ENCODE data around the gene SLC35F3.
A peak's percentile ranks its signal among the peaks of the same experiment; 100 is the strongest.

SLC35F3 gene

DNA sequence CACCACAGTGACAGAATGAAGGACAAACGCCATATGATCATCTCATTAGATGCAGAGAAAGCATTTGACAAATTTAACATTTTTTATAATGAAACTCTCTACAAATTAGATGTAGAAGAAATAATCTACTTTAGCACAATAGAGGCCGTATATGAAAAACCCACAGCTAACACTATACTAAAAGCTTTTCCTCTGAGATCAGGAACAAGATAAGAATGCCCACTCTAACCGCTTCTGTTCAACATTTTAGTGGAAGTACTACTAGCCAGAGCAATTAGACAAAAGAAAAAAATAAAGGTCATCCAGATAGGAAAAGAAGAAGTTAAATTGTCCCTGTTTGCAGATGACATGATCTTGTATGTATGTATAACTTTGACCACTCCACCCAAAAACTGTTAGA lies 109.7 kb downstream of the SLC35F3 start:
- Histone ChIP-seq H3K9me3 (ENCODE audit: control extremely low read depth in 1 of 5, control insufficient read depth in 4 of 5, insufficient read depth in 2 of 5, low read depth in 1 of 5, low read length in 4 of 5) (peaks cover 0 to 4% (median 2%) of the 10 kb centered on the region in 5 experiments), H3K36me3 (ENCODE audit: control insufficient read depth in 4 of 4, insufficient read depth in 4 of 4, low read length in 3 of 4) (no peaks in the 10 kb centered on the region), H3K27ac (ENCODE audit: insufficient read depth in 1 of 2, low read depth in 1 of 2, low read length in 2 of 2, poor library complexity in 1 of 2, severe bottlenecking in 2 of 2) (no peak overlapping the region), H3K27me3 (replicated peaks in 2 of 5; ENCODE audit: control insufficient read depth in 4 of 5, insufficient read depth in 5 of 5, low read length in 4 of 5) (no peaks in the 10 kb centered on the region), H3K4me1 (ENCODE audit: control extremely low read depth in 1 of 4, control insufficient read depth in 4 of 4, insufficient read depth in 4 of 4, low read length in 3 of 4) (peaks cover 0 to 2% (median 0%) of the 10 kb centered on the region in 4 experiments), H3K4me3 (ENCODE audit: control insufficient read depth in 1 of 7, extremely low read depth in 1 of 7, insufficient read depth in 4 of 7, low read depth in 2 of 7, low read length in 6 of 7) (no peak overlapping the region)
- peak; percentile 3 to 24 (median 20) for DNase-seq
- WGBS (ENCODE audit: insufficient coverage): no CpG with 5 or more reads among the region's 3 CpGs
- ChIA-PET CTCF (no interaction called here), POLR2A (no interaction called here)

DNA sequence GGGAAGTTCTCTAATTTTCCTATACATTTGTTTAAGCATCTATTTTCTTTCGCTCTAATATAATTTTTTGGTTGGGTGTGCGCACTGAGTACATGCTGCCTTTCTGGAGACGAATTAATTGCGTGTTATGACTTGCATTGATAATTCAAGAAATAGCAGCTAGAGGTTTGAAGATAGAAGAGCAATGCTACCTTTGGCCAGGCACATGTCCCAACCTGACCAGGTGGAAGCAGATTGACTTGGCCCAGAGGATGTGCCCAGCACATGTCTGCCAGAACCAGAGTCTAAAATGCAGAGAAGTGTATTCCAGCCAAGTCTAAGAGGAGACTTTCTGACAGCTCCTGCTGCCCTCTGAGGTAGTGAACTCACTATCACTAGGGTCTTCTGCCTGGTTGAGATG lies 114.3 kb downstream of the SLC35F3 start:
- Histone ChIP-seq H3K4me3 (ENCODE audit: control insufficient read depth in 1 of 7, extremely low read depth in 1 of 7, insufficient read depth in 4 of 7, low read depth in 2 of 7, low read length in 6 of 7) (no peak overlapping the region), H3K27ac (ENCODE audit: insufficient read depth in 1 of 2, low read depth in 1 of 2, low read length in 2 of 2, poor library complexity in 1 of 2, severe bottlenecking in 2 of 2) (no peak overlapping the region), H3K4me1 (ENCODE audit: control extremely low read depth in 1 of 4, control insufficient read depth in 4 of 4, insufficient read depth in 4 of 4, low read length in 3 of 4) (peaks cover 0 to 2% (median 0%) of the 10 kb centered on the region in 4 experiments), H3K9me3 (ENCODE audit: control extremely low read depth in 1 of 5, control insufficient read depth in 4 of 5, insufficient read depth in 2 of 5, low read depth in 1 of 5, low read length in 4 of 5) (no peaks in the 10 kb centered on the region), H3K27me3 (replicated peaks in 2 of 5; ENCODE audit: control insufficient read depth in 4 of 5, insufficient read depth in 5 of 5, low read length in 4 of 5) (no peaks in the 10 kb centered on the region), H3K36me3 (ENCODE audit: control insufficient read depth in 4 of 4, insufficient read depth in 4 of 4, low read length in 3 of 4) (no peaks in the 10 kb centered on the region)
- WGBS (ENCODE audit: insufficient coverage): 100% methylated on average over 4 of the region's 4 CpGs
- POLR2A ChIA-PET: no interaction called here
- no peak for DNase-seq
- CTCF ChIA-PET: no interaction called here

DNA sequence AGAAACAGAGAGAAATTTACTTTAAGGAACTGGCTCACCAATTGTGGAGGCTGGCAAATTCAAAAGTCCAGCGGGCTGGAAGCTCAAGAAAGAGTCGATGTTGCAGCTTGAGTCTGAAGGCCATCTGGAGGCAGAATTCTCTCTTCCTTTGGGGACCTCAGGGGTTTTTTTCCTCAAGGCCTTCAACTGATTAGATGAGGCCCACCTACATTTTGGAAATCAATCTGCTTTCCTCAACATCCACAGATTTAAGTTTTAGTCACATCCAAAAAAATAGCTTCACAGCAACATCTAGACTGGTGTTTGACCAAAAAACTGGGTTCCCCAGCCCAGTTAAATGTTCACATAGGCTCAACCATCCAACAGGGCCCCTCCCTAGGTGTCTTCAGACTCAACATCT lies 114.9 kb downstream of the SLC35F3 start:
- Histone ChIP-seq H3K27me3 (replicated peaks in 2 of 5; ENCODE audit: control insufficient read depth in 4 of 5, insufficient read depth in 5 of 5, low read length in 4 of 5) (no peaks in the 10 kb centered on the region), H3K36me3 (ENCODE audit: control insufficient read depth in 4 of 4, insufficient read depth in 4 of 4, low read length in 3 of 4) (no peaks in the 10 kb centered on the region), H3K4me1 (ENCODE audit: control extremely low read depth in 1 of 4, control insufficient read depth in 4 of 4, insufficient read depth in 4 of 4, low read length in 3 of 4) (no peaks in the 10 kb centered on the region), H3K27ac (ENCODE audit: insufficient read depth in 1 of 2, low read depth in 1 of 2, low read length in 2 of 2, poor library complexity in 1 of 2, severe bottlenecking in 2 of 2) (no peak overlapping the region), H3K4me3 (ENCODE audit: control insufficient read depth in 1 of 7, extremely low read depth in 1 of 7, insufficient read depth in 4 of 7, low read depth in 2 of 7, low read length in 6 of 7) (no peak overlapping the region), H3K9me3 (ENCODE audit: control extremely low read depth in 1 of 5, control insufficient read depth in 4 of 5, insufficient read depth in 2 of 5, low read depth in 1 of 5, low read length in 4 of 5) (no peaks in the 10 kb centered on the region)
- 94% methylated on average over 2 of the region's 2 CpGs for WGBS (ENCODE audit: insufficient coverage)
- ChIA-PET POLR2A (no interaction called here), CTCF (no interaction called here)
- DNase-seq: no peak

DNA sequence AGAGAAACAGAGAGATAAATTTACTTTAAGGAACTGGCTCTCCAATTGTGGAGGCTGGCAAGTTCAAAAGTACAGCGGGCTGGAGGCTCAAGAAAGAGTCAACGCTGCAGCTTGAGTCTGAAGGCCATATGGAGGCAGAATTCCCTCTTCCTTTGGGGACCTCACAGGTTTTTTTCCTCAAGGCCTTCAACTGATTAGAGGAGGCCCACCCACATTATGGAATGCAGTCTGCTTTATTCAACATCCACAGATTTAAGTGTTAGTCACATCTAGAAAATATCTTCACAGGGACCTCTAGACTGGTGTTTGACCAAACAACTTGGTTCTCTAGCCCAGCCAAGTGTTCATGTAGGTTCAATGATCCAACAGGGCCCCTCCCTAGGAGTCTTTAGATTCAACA lies 117.8 kb downstream of the SLC35F3 start:
- ChIA-PET POLR2A (no interaction called here), CTCF (no interaction called here)
- Histone ChIP-seq H3K36me3 (ENCODE audit: control insufficient read depth in 4 of 4, insufficient read depth in 4 of 4, low read length in 3 of 4) (no peaks in the 10 kb centered on the region), H3K9me3 (ENCODE audit: control extremely low read depth in 1 of 5, control insufficient read depth in 4 of 5, insufficient read depth in 2 of 5, low read depth in 1 of 5, low read length in 4 of 5) (no peaks in the 10 kb centered on the region), H3K27me3 (replicated peaks in 2 of 5; ENCODE audit: control insufficient read depth in 4 of 5, insufficient read depth in 5 of 5, low read length in 4 of 5) (no peaks in the 10 kb centered on the region), H3K27ac (ENCODE audit: insufficient read depth in 1 of 2, low read depth in 1 of 2, low read length in 2 of 2, poor library complexity in 1 of 2, severe bottlenecking in 2 of 2) (no peak overlapping the region), H3K4me3 (ENCODE audit: control insufficient read depth in 1 of 7, extremely low read depth in 1 of 7, insufficient read depth in 4 of 7, low read depth in 2 of 7, low read length in 6 of 7) (no peak overlapping the region), H3K4me1 (ENCODE audit: control extremely low read depth in 1 of 4, control insufficient read depth in 4 of 4, insufficient read depth in 4 of 4, low read length in 3 of 4) (no peaks in the 10 kb centered on the region)
- 95% methylated on average over 2 of the region's 2 CpGs for WGBS (ENCODE audit: insufficient coverage)
- DNase-seq: no peak

DNA sequence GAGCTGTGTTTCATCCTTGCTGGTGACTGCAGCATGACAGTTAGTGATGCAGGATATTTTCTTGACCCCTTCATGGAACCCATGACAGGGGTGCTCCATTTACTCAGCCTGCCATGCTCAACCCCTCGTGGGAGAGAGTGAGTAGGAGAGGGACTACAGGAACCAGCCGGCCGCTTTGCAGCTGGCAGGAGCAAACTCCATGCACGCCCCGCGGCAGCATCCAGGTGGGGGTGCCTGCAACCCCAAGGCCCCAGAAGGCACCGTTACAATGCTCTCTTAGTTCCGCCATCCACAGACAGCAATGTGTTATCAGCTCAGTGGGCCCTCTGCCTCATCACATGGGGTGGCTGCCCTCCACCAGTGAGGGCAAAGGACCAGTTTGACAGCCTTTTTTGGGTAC lies 135.1 kb downstream of the SLC35F3 start:
- ChIA-PET CTCF (no interaction called here), POLR2A (no interaction called here)
- peaks cover 0 to 3% (median 0%) of the 10 kb centered on the region in 5 experiments for H3K9me3 ChIP-seq (ENCODE audit: control extremely low read depth in 1 of 5, control insufficient read depth in 4 of 5, insufficient read depth in 2 of 5, low read depth in 1 of 5, low read length in 4 of 5)
- no peaks in the 10 kb centered on the region for H3K36me3 ChIP-seq (ENCODE audit: control insufficient read depth in 4 of 4, insufficient read depth in 4 of 4, low read length in 3 of 4)
- no peaks in the 10 kb centered on the region for H3K4me1 ChIP-seq (ENCODE audit: control extremely low read depth in 1 of 4, control insufficient read depth in 4 of 4, insufficient read depth in 4 of 4, low read length in 3 of 4)
- peaks cover 0 to 2% (median 0%) of the 10 kb centered on the region in 5 experiments for H3K27me3 ChIP-seq (replicated peaks in 2 of 5; ENCODE audit: control insufficient read depth in 4 of 5, insufficient read depth in 5 of 5, low read length in 4 of 5)
- no peak overlapping the region for H3K4me3 ChIP-seq (ENCODE audit: control insufficient read depth in 1 of 7, extremely low read depth in 1 of 7, insufficient read depth in 4 of 7, low read depth in 2 of 7, low read length in 6 of 7)
- DNase-seq: no peak
- WGBS (ENCODE audit: insufficient coverage): 89% methylated on average over 4 of the region's 8 CpGs
- H3K27ac ChIP-seq (ENCODE audit: insufficient read depth in 1 of 2, low read depth in 1 of 2, low read length in 2 of 2, poor library complexity in 1 of 2, severe bottlenecking in 2 of 2): no peak overlapping the region

DNA sequence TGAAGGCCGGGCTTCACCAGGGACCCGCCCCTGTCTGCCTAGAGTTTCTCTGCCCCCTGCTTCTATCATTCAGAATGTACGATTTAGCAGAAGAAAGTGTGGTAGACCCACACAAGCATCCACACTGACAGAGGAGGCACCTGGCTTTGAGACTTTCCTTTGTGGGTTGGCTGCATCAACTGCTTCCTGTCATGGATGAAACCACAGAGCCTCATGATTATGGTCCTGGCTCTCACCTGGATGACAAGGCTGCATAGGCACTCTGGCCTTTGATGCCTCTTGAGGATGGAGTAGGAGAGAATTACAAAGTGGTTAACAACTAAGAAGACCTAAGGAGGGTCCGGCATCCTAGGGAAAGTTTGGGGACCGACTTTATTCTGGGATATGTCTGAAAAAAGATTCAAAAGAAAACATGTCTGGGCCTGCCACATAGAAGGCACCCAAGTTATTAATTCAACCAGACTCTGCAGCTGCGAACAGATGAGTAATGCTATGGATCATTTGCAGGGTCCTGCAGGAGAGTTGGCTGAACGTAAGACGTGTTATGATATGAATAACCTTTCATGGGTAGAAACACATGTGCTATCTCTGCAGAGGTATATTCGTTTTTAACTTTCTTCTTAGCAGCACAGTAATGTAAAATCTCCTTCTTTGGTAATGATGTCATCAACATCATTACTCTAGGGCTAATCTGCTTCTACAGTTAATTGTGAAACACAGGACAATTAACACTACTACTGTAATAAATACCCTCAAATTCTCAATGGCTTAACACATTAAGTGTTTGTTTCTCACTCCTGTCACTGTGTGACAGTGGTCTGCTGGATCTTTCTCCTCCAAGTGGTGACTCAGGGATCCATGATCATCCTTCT lies 136.2 kb downstream of the SLC35F3 start:
- H3K27me3 ChIP-seq (replicated peaks in 2 of 5; ENCODE audit: control insufficient read depth in 4 of 5, insufficient read depth in 5 of 5, low read length in 4 of 5): peaks cover 0 to 2% (median 0%) of the 10 kb centered on the region in 5 experiments
- 86% methylated on average over 8 of the region's 9 CpGs for WGBS (ENCODE audit: insufficient coverage)
- no peak overlapping the region for H3K4me3 ChIP-seq (ENCODE audit: control insufficient read depth in 1 of 7, extremely low read depth in 1 of 7, insufficient read depth in 4 of 7, low read depth in 2 of 7, low read length in 6 of 7)
- peaks cover 0 to 3% (median 0%) of the 10 kb centered on the region in 5 experiments for H3K9me3 ChIP-seq (ENCODE audit: control extremely low read depth in 1 of 5, control insufficient read depth in 4 of 5, insufficient read depth in 2 of 5, low read depth in 1 of 5, low read length in 4 of 5)
- POLR2A ChIA-PET: no interaction called here
- no peaks in the 10 kb centered on the region for H3K36me3 ChIP-seq (ENCODE audit: control insufficient read depth in 4 of 4, insufficient read depth in 4 of 4, low read length in 3 of 4)
- CTCF ChIA-PET: no interaction called here
- DNase-seq: no peak
- H3K4me1 ChIP-seq (ENCODE audit: control extremely low read depth in 1 of 4, control insufficient read depth in 4 of 4, insufficient read depth in 4 of 4, low read length in 3 of 4): no peaks in the 10 kb centered on the region
- H3K27ac ChIP-seq (ENCODE audit: insufficient read depth in 1 of 2, low read depth in 1 of 2, low read length in 2 of 2, poor library complexity in 1 of 2, severe bottlenecking in 2 of 2): no peak overlapping the region

DNA sequence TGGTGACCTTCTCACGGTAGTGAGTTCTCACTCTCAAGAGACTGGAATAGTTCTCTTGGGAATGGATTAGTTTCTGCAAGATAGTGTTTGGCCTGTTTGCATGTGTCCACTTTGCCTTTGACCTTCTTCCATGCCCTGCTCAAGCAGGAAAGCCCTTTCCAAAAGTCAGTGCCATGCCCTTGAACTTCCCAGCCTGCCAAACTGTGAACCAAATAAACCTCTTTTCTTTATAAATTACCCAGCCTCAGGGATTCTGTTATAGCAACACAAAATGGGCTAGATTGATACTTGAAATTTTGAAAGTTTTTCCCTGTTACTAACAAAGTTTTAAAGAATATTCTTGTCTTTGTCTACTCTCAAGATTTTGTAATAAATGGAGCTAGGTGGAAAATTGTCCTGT lies 139.6 kb downstream of the SLC35F3 start:
- no CpG with 5 or more reads among the region's 1 CpG for WGBS (ENCODE audit: insufficient coverage)
- Histone ChIP-seq H3K27me3 (replicated peaks in 2 of 5; ENCODE audit: control insufficient read depth in 4 of 5, insufficient read depth in 5 of 5, low read length in 4 of 5) (peaks cover 0 to 3% (median 0%) of the 10 kb centered on the region in 5 experiments), H3K4me1 (ENCODE audit: control extremely low read depth in 1 of 4, control insufficient read depth in 4 of 4, insufficient read depth in 4 of 4, low read length in 3 of 4) (no peaks in the 10 kb centered on the region), H3K9me3 (ENCODE audit: control extremely low read depth in 1 of 5, control insufficient read depth in 4 of 5, insufficient read depth in 2 of 5, low read depth in 1 of 5, low read length in 4 of 5) (peaks cover 0 to 10% (median 3%) of the 10 kb centered on the region in 5 experiments), H3K27ac (ENCODE audit: insufficient read depth in 1 of 2, low read depth in 1 of 2, low read length in 2 of 2, poor library complexity in 1 of 2, severe bottlenecking in 2 of 2) (no peak overlapping the region), H3K36me3 (ENCODE audit: control insufficient read depth in 4 of 4, insufficient read depth in 4 of 4, low read length in 3 of 4) (no peaks in the 10 kb centered on the region), H3K4me3 (ENCODE audit: control insufficient read depth in 1 of 7, extremely low read depth in 1 of 7, insufficient read depth in 4 of 7, low read depth in 2 of 7, low read length in 6 of 7) (no peak overlapping the region)
- ChIA-PET CTCF (no interaction called here), POLR2A (no interaction called here)
- no peak for DNase-seq

Data from common myeloid progenitor, CD34-positive (primary cell).